ENCODE data around the gene DIP2C. TPM values are rescaled to one million over a fixed set of nuclear protein-coding genes. Genes with fewer than 3 reads are reported as not detected.
"Not testable (repeated sequence)": the region's sequence is repeated elsewhere in the genome, so short reads cannot be mapped to it uniquely, and the experiment has no call there.

Gene DIP2C
- total RNA-seq, 1 experiment from 2014 or later = 5.0 TPM

DNA sequence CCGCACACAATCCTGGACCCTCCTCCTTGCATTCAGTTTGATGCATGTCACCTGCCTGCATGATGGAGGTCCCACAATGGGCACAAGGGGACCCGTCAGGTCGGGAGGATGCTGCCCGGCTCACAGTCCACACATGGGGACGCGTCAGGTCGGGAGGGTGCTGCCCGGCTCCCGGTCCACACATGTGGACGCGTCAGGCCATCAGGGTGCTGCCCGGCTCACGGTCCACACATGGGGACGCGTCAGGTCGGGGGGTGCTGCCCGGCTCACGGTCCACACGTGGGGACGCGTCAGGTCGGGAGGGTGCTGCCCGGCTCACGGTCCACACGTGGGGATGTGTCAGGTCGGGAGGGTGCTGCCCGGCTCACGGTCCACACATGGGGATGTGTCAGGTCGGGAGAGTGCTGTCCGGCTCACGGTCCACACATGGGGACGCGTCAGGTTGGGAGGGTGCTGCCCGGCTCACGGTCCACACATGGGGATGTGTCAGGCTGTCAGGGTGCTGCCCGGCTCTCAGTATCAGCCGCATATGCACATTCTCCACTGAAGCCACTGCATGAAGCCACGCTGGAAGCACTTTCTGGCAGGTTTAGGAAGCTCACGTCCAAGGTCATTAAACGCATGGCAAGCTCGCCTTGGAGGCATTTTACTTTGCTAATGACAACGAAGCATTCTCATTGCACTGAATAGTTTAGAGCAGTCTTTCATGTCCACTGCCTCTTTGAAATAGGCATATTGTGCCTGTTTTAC is 50.3 kb downstream of the DIP2C start:
- Histone ChIP-seq H3K27me3 (no peaks in the 10 kb centered on the region), H3K4me3 (no peak overlapping the region)
- no peak for DNase-seq

DNA sequence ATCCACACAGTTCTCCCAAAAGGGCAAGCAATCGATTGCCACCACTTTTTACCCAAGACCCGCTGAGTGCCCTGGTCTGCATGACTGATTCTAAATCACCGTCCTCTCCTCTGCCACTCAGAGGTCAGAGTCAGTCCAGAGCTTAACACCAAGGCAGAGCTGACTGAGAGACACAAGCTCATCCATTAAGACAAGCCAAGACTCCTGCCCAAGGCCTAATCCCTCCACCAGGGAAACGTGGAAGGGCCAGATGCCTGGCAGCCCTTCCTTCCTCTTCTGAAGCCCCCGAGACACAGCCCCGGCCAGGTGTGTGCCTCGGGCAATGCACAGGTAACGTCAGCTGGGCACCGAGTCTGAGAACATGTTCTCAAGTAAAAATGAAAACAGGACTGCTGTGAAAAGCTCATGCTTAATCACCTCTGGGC is 51.7 kb downstream of the DIP2C start:
- no peaks in the 10 kb centered on the region for H3K9me3 ChIP-seq (replicated peaks)
- H3K36me3 ChIP-seq = no peaks in the 10 kb centered on the region
- no peak overlapping the region for H3K27ac ChIP-seq
- no peaks in the 10 kb centered on the region for H3K4me1 ChIP-seq
- H3K27me3 ChIP-seq = no peaks in the 10 kb centered on the region
- H3K4me3 ChIP-seq = no peak overlapping the region
- DNase-seq = no peak

More for the DNA sequence above, 50.3 kb downstream of the DIP2C start:
- Histone ChIP-seq H3K9me3 (replicated peaks) (no peaks in the 10 kb centered on the region), H3K27ac (no peak overlapping the region), H3K36me3 (no peaks in the 10 kb centered on the region), H3K4me1 (no peaks in the 10 kb centered on the region)

DNA sequence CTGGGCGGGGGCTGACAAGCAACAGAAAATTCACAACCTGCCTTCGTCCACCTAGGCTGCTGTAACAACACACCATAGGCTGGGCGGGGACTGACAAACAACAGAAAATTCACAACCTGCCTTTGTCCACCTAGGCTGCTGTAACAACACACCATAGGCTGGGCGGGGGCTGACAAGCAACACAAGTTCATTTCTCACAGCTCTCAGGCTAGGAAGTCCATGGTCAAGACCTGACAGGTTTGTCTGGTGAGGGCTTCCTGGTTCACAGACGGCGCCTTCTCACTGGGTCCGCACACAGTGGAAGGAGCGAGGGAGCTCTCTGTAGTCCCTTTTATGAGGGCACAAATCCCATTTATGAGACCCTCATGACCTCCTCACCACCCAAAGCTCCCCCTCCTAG is 52.2 kb downstream of the DIP2C start:
- Histone ChIP-seq H3K27me3 (no peaks in the 10 kb centered on the region), H3K4me1 (no peaks in the 10 kb centered on the region), H3K9me3 (replicated peaks) (no peaks in the 10 kb centered on the region), H3K36me3 (no peaks in the 10 kb centered on the region), H3K4me3 (no peak overlapping the region), H3K27ac (no peak overlapping the region)
- no peak for DNase-seq

DNA sequence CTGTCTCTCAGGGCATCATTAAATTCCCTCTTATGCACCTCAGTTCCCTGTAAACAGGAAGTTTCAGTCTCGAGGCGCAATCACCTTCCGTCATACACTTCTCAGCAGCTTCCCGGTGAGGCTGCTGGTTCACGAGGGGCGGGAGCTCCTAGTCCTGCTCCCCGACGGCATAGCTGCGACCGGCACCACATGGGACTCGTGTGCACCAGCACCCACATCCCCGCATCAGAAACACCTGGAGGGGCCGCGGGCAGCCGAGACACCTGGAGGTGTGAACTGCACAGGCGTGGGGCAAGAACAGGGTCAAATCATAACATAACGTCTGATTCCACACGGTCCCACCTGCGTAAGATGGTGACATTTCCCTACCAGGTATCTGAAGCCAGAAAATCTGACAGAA is 52.7 kb downstream of the DIP2C start:
- Histone ChIP-seq H3K4me1 (no peaks in the 10 kb centered on the region), H3K9me3 (replicated peaks) (no peaks in the 10 kb centered on the region), H3K27ac (no peak overlapping the region), H3K36me3 (no peaks in the 10 kb centered on the region), H3K4me3 (no peak overlapping the region), H3K27me3 (no peaks in the 10 kb centered on the region)
- DNase-seq = no peak

DNA sequence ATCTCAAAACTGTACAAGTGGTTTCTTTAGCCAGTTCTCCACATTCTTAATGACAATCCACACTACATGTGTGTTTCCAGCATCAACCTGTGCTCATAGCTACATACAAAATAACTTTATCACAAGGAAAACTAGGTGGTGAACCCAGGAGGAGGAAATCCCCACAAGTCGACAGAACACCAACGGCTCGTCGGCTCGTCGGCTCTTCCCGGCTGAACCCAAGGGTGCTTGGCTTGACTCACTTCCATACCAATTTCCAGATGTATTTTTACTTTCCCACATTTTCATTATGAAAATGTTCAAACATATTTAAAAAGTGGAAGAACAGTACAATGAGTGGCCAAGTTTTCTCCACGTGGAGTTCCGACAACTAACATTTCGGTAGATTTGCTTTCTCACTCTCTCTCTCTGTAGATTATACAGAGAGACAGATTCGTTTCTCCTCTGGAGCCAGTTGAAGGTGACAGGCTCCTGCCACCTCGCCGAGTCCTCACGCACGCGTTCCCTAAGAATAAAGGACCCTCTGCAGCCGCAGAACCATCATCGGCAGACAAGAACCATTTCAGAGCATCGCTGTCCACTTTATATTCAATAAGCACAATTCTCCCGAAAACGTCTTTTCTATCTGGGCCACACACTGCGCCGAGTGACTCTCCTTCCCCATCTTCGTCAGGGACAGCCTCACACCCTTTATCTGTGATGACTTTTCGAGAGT is 53.3 kb downstream of the DIP2C start:
- H3K4me3 ChIP-seq = no peak overlapping the region
- no peaks in the 10 kb centered on the region for H3K4me1 ChIP-seq
- DNase-seq = no peak
- no peaks in the 10 kb centered on the region for H3K27me3 ChIP-seq
- no peaks in the 10 kb centered on the region for H3K9me3 ChIP-seq (replicated peaks)
- no peaks in the 10 kb centered on the region for H3K36me3 ChIP-seq
- H3K27ac ChIP-seq = no peak overlapping the region

DNA sequence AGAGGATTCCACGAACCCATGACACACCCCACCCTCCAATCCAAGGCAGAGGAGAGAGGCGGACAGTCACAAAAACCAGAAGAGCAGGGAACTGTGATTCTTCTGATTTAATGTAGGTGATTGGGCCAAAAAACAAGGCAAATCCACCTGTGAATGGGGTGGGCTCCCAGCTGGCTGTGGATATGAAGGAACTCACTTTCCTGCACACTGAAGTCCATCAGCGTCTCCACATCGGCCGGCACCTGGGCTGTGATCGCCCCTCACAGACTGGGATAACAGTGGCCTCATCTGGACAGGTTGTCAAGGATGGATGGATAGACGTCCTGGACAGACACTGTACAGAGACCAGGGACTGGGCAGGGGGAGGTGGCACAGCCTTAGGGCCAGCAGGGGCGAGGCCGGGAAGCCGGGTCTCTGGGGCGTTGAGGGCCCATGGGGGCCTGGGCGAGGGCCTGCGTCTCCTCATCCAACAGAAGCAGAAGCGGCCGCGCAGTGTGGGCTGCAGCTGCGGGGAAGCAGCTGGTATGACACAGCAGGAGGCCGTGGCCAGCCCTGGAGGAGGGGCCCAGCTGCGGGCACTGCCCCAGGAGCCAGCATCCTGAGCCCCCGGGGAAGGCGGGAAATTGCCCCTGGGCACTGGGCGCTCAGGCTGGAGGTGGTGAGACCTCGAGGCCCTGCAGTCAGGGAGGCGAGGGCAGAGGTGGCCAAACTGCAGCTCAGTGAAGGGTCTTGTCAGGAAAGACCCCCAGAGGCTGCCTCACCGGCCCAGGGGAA is 54.2 kb downstream of the DIP2C start:
- no peaks in the 10 kb centered on the region for H3K27me3 ChIP-seq
- no peaks in the 10 kb centered on the region for H3K36me3 ChIP-seq
- no peaks in the 10 kb centered on the region for H3K9me3 ChIP-seq (replicated peaks)
- H3K27ac ChIP-seq = no peak overlapping the region
- no peak overlapping the region for H3K4me3 ChIP-seq
- peak in 1 of 2 experiments; percentile 18 for DNase-seq
- H3K4me1 ChIP-seq = no peaks in the 10 kb centered on the region

DNA sequence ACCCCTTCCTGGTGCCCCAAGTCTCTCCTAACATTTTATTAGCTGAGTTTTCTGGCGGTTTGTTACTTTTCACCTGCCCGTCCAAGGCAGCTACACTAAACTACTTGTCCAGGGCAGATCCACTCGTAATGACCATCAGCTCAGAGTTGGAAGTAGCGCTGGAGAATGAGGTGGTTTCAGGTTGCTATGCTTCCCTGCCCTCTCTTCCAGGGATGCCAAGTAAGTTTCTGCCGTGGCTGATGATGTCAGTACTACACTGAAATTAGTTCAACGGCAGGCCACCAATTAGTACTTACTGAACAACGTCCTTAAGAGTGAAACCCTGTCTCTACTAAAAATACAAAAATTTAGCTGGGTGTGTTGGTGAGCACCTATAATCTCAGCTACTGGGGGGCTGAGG is 55.2 kb downstream of the DIP2C start:
- no peaks in the 10 kb centered on the region for H3K4me1 ChIP-seq
- no peaks in the 10 kb centered on the region for H3K27me3 ChIP-seq
- no peak overlapping the region for H3K27ac ChIP-seq
- no peaks in the 10 kb centered on the region for H3K36me3 ChIP-seq
- no peak for DNase-seq
- H3K9me3 ChIP-seq (replicated peaks) = no peaks in the 10 kb centered on the region
- H3K4me3 ChIP-seq = no peak overlapping the region

DNA sequence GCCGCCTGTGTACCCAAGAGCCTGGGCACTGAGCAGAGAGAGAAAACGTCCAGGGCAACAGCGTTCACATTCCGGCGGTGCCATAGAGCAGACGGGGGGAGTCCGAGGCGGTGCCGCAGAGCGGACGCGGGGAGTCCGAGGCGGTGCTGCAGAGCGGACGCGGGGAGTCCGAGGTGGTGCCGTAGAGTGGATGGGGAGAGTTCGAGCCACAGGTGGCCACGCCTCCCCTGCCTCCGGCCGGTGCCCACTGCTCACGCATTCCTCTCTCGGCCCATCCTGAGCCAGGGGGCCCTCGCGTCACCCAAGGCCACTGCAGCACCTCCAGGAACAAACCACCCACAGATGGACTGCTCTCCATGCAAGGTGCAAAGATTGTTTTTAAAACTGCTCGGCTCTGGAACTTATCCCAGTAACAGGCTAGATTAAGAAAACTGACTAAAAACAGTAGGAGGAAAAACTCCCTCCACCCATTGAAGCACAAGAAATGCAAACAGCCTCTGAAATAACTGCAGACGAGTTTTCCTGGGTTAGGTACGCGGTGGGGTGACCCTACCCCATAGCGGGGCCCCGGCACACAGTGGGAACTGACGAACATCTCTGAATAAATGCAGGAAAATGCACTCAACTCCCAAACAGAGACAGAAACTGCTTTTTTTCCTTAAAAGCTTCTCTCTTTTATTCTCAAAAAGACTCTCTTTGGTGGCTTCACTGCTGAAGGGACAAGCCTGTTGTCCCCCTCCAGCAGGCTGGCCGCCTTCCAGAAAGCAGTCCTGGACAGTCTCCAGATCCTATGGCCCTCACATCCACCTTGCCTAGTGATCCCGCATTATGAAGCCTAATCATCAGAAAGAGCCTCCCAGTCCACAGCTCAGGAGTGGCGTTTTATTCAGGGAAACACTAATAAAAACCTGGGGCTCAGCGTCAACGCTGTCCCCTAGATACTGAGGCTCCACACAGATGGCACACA is 55.9 kb downstream of the DIP2C start:
- no peaks in the 10 kb centered on the region for H3K27me3 ChIP-seq
- H3K4me1 ChIP-seq = no peaks in the 10 kb centered on the region
- DNase-seq = no peak
- no peaks in the 10 kb centered on the region for H3K36me3 ChIP-seq
- H3K4me3 ChIP-seq = no peak overlapping the region
- H3K27ac ChIP-seq = no peak overlapping the region
- no peaks in the 10 kb centered on the region for H3K9me3 ChIP-seq (replicated peaks)

DNA sequence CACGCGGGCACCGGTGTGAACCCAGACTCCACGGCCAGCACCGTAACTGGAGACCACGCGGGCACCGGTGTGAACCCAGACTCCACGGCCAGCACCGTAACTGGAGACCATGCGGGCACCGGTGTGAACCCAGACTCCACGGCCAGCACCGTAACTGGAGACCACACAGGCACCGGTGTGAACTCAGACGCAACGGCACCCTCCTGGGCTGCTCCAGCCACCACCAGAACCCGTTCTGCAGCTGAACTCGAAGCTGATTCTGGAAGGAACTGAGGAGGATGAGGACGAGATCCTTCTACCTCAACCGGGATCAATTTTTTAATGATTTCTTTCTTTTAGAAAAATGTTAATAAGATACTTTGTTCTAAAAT is 56.7 kb downstream of the DIP2C start:
- H3K9me3 ChIP-seq (replicated peaks); H3K4me3 ChIP-seq; H3K4me1 ChIP-seq; H3K27me3 ChIP-seq; H3K27ac ChIP-seq; H3K36me3 ChIP-seq; DNase-seq: not testable (repeated sequence)

DNA sequence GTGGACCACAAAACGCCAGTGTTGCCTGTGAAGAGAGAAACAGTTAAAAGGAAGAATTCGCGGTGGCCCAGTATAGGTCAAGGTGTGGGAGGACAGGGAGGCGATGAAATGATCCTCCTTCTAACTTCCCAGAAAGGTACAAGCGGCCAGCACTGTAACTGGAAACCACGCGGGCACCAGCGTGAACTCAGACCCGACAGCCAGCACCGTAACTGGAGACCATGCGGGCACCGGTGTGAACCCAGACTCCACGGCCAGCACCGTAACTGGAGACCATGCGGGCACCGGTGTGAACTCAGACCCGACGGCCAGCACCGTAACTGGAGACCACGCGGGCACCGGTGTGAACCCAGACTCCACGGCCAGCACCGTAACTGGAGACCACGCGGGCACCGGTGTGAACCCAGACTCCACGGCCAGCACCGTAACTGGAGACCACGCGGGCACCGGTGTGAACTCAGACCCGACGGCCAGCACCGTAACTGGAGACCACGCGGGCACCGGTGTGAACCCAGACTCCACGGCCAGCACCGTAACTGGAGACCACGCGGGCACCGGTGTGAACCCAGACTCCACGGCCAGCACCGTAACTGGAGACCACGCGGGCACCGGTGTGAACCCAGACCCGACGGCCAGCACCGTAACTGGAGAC is 57.2 kb downstream of the DIP2C start:
- not testable (repeated sequence) for H3K4me1 ChIP-seq; DNase-seq; H3K4me3 ChIP-seq; H3K27ac ChIP-seq; H3K27me3 ChIP-seq; H3K36me3 ChIP-seq; H3K9me3 ChIP-seq (replicated peaks)

DNA sequence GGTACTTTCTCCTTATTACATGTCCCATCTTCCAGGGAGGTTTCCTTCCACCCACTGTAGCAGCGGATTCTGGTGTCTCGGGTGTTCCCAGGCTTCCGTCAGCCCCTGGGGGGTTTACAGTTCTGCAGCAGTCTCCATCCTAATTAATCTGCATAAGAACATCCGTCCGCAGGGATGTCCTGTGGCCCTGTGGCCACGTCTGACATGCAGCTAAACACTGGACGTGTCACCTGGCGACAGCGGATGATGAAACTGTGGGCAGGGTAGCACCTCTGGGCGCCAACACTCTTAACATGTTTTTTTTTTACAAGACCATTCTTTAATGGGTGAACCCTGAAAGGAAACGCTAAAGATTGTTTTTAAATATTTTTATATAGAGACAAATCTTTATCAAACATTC is 58.2 kb downstream of the DIP2C start:
- no peaks in the 10 kb centered on the region for H3K27me3 ChIP-seq
- H3K27ac ChIP-seq = no peak overlapping the region
- H3K4me3 ChIP-seq = no peak overlapping the region
- no peaks in the 10 kb centered on the region for H3K4me1 ChIP-seq
- H3K9me3 ChIP-seq (replicated peaks) = no peaks in the 10 kb centered on the region
- no peaks in the 10 kb centered on the region for H3K36me3 ChIP-seq
- DNase-seq = no peak

DNA sequence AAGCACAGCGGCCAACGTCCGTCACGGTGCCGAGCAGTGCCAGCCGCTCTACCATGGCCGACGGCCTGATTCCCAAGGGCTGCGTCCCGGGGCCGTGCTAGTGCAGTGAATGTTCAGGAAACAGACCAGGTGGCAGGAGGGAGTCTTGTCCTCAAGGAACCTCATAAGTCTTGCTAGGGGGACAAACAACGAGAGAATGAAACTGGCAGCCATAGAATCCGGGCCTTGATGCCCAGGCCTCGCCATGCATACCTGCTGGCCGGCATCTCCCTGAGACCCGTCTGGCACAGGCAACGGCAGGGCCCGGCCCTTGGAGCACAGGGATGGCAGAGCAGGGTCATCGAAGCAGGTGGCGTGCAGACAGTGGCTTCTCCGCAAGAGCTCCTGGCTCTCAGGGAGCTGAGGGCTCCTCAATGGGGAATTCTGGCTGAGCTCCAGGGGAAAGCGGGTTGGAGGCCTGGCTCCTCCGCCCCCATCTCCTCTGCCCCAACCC is 58.8 kb downstream of the DIP2C start:
- H3K4me1 ChIP-seq = no peaks in the 10 kb centered on the region
- no peaks in the 10 kb centered on the region for H3K36me3 ChIP-seq
- DNase-seq = peak; percentile 36 to 43
- H3K9me3 ChIP-seq (replicated peaks) = no peaks in the 10 kb centered on the region
- H3K27ac ChIP-seq = no peak overlapping the region
- no peaks in the 10 kb centered on the region for H3K27me3 ChIP-seq
- H3K4me3 ChIP-seq = no peak overlapping the region

DNA sequence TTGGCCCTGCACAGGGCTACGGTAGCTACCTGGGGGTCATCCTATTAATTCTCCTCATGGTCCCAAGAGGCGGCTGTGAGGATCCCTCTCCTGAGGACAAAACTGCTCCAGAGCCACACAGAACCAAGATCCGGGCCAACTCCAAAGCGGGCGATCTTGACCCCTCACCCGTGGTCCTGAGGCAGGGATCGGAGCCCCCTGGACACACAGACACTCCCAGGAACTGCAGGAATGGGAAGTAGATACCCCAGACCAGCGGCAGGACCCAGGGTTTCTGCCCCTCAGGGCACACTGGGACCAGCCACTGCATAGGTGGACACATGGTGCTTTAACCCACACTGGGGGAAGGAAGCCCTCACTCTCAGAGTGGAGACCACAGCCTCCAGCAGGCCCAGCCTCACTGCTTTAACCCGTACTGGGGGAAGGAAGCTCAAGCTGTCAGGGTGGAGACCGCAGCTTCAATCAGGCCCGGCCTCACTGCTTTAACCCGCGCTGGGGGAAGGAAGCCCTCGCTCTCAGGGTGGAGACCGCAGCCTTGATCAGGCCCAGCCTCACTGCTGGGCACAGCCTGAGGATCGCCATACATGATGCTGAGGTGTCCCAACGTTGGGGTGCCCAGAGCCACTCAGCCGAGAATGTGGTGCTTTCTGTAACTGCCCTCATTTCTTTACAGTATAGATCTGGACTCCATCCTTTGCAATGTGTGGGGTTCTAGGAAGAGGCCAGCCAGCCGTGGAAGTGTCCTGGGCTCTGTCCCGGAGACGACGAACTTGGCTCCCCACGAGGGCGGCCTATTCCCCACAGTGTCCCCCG is 60.1 kb downstream of the DIP2C start:
- Histone ChIP-seq H3K9me3 (replicated peaks) (no peaks in the 10 kb centered on the region), H3K27me3 (no peaks in the 10 kb centered on the region), H3K36me3 (no peaks in the 10 kb centered on the region), H3K27ac (no peak overlapping the region), H3K4me3 (no peak overlapping the region), H3K4me1 (no peaks in the 10 kb centered on the region)
- no peak for DNase-seq

All from SJCRH30 (cell line).